Non-pigmented ciliary epithelial cell (primary cell): ENCODE measurements around the gene ABCC10.
A peak's percentile ranks its signal among the peaks of the same experiment; 100 is the strongest.
"Not testable (repeated sequence)": the region's sequence is repeated elsewhere in the genome, so short reads cannot be mapped to it uniquely, and the experiment has no call there.

ENCODE experiments used
- DNase-seq: peaks from one replicate; pipeline ENCODE4 v3.0.0-alpha.2; 2010; ENCODE audit warnings: low read depth

Gene ABCC10

GRCh38 chr6:43444582-43444981 is 17.2 kb downstream of the ABCC10 start:
- DNase-seq = no peak

- no peak for DNase-seq
Observed at GRCh38 chr6:43445576-43445975, 18.2 kb downstream of the ABCC10 start.

- DNase-seq = no peak
Observed at GRCh38 chr6:43447604-43448003, 20.3 kb downstream of the ABCC10 start.

GRCh38 chr6:43448916-43449315 is 21.6 kb downstream of the ABCC10 start:
- DNase-seq = no peak

- no peak for DNase-seq
Observed at GRCh38 chr6:43450699-43451131, 23.4 kb downstream of the ABCC10 start.

GRCh38 chr6:43451348-43451747 is 24.0 kb downstream of the ABCC10 start:
- no peak for DNase-seq

GRCh38 chr6:43451939-43452338 is 24.6 kb downstream of the ABCC10 start:
- no peak for DNase-seq

- DNase-seq = no peak
Observed at GRCh38 chr6:43452896-43453295, 25.6 kb downstream of the ABCC10 start.

GRCh38 chr6:43453831-43454230 is 26.5 kb downstream of the ABCC10 start:
- DNase-seq = no peak

GRCh38 chr6:43454290-43454695 is 27.0 kb downstream of the ABCC10 start:
- no peak for DNase-seq

GRCh38 chr6:43454696-43455530 is 27.6 kb downstream of the ABCC10 start:
- peak; percentile 34 for DNase-seq

- DNase-seq = no peak
Observed at GRCh38 chr6:43455531-43456428, 28.4 kb downstream of the ABCC10 start, which contains the start of gene DLK2. Gene DLK2 (minus strand): TSS chr6:43455548. CDS start chr6:43454825, 723 bp downstream.

GRCh38 chr6:43457643-43458042 is 30.3 kb downstream of the ABCC10 start:
- no peak for DNase-seq

GRCh38 chr6:43458154-43458553 is 30.8 kb downstream of the ABCC10 start:
- not testable (repeated sequence) for DNase-seq

- no peak for DNase-seq
Observed at GRCh38 chr6:43459535-43459934, 32.2 kb downstream of the ABCC10 start.

GRCh38 chr6:43460032-43460431 is 32.7 kb downstream of the ABCC10 start:
- DNase-seq = no peak

- DNase-seq = no peak
Observed at GRCh38 chr6:43461936-43462335, 34.6 kb downstream of the ABCC10 start.

GRCh38 chr6:43464337-43464736 is 37.0 kb downstream of the ABCC10 start:
- DNase-seq = no peak

- no peak for DNase-seq
Observed at GRCh38 chr6:43465948-43466347, 38.6 kb downstream of the ABCC10 start.

GRCh38 chr6:43467265-43467664 is 39.9 kb downstream of the ABCC10 start:
- not testable (repeated sequence) for DNase-seq

- DNase-seq = no peak
Observed at GRCh38 chr6:43467752-43468151, 40.4 kb downstream of the ABCC10 start.

- no peak for DNase-seq
Observed at GRCh38 chr6:43468240-43468639, 40.9 kb downstream of the ABCC10 start.
